GM18526 (cell line): ENCODE results near the gene RPS4Y2.

ENCODE experiments used
- POLR2A ChIP-seq: IDR thresholded peaks from 3 replicates; pipeline ENCODE4 v1.6.1; 2011; ENCODE audit not compliant: insufficient read length; ENCODE audit errors: extremely low read depth

RPS4Y2 gene

DNA sequence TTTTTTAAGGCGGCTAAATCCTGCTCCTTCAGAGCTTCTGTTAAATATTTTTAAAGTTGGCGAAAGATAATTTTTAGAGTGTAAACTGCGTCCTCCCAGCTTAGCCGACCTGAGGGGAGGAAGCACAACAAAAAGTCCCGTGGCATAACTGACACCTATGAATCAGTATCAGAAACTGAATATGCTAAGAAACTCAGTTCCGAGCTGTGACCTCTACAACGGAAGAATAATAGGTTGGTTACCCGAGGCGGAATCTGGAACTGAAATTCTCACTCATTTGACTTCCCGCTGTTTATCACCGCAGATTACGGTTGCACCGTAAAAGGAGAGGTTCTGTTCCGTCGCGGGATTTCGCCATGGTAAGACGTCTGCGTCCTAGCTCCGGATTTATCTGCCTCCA is at the start of gene RPS4Y2:
Gene RPS4Y2, plus strand, starts transcription at position 301 of the 400 bp plus-strand sequence. Its CDS starts 56 bp downstream, at position 357.
- no peak for TF ChIP-seq POLR2A

DNA sequence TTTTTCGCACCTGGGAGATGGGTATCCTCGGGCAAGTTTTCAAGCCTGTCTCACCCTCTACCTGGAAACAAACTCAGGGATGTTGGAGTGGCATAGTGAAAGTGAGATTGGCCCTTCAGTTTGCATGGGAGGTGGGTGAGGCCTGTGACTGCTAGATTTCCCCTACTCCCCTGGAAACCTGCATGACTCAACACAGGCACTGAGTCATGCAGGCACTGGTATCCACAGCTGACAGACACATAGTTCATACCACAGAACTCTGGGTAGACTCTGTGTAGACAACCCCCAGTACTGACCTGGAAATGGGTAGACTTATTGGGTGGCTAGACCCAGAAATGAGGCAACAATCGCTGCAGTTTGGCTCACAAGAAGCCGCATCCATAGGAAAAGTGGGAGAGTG is 41.5 kb upstream of the RPS4Y2 start:
- TF ChIP-seq POLR2A, result no peak

DNA sequence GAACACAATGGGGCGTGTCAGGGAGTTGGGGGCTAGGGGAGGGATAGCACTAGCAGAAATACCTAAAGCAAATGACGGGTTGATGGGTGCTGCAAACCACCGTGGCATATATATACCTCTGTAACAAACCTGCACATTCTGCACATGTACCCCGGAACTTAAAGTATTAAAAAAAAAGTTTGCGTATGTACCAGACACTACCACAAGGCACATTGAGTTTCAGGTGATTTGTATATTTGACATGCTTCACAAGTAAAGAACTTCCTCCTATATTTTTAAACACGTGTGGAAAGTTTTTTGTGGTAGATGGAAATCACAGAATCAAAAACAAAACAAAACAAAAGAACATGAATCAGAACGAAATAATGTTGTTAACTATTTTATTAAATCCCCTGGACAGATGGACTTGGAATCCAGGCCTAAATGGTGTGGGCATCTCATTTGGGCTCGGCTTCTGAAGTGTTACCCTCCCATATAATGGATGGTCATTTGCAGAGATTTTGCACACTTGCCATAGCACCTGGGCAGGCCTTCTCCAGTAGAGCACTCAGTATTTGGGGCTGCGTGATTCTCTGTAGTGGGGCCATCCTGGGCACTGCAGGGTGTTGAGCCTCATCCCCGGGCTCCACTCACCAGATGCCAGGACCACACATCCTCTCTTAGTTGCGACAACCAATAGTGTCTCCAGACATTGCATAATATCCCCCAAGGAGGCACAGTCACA is 29.6 kb upstream of the RPS4Y2 start:
- no peak for TF ChIP-seq POLR2A

DNA sequence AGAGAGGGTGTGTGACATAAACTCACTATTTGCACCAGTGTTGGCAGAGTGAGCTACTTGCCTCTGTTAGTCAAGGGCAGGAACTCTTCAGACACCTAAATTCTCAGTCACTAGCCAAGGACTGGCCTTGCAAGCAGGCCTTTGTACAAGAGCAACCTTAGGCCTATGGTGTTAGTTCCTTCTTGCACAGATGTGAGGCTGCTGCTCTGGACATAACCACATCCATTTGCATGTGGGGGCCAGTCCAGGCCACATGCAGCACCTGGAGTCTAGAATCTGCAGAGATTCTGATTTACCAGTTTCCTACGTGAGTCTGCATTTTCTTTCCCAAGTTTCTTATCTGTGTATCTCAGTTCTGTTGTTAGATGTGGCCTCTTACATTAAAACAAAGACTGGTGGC is 20.7 kb upstream of the RPS4Y2 start:
- no peak for TF ChIP-seq POLR2A

DNA sequence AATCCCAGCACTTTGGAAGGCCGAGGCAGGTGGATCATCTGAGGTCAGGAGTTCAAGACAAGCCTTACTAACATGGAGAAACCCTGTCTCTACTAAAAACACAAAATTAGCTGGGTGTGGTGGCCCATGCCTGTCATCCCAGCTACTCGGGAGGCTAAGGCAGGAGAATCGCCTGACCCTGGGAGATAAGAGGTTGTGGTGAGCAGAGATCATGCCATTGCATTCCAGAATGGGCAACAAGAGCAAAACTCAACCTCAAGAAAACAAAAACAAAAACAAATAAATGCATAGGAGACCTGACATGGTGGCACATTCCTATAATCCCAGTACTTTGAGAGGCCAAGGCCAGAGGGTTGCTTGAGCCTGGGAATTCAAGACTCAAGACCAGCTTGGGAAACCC is 16.1 kb upstream of the RPS4Y2 start:
- TF ChIP-seq POLR2A, result no peak

DNA sequence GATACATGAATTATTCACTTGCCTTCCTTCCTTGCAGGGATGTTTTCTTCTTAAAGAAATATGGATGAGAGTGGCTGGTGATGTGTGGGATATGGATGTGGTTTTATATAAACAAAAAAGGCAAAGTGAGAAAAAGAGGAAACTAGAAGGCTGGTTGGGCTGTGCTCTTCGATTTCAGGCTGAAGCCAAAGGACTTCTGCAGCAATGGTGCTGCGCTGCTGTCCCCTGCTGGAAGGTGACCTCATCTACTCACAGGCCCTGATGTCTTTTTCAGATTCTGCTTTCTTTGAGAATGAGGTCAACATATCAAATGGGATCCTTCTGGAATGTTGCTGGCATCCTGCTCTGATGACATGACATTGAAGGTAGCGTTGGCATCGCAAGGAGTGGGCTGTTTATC is 15.3 kb upstream of the RPS4Y2 start:
- no peak for TF ChIP-seq POLR2A

DNA sequence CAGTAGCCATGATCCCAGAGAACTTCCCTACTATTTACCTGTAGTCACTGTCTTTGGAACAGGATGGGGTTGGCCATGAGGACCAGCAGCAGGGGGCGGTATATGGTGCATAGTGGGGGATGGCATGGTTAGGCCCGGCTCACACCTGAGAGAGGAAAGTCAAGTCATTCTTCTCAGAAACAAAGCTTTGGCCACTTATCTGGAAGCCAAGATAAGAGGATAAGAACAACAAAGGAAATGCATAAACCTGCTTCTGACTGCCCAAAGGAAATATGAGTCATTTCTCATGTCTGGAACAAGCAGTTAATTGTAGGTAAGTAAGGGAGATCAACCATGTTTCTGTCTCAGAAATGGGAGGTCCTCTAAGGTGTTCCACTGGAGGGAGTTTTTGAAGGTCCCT is 10.8 kb upstream of the RPS4Y2 start:
- TF ChIP-seq POLR2A, result no peak

DNA sequence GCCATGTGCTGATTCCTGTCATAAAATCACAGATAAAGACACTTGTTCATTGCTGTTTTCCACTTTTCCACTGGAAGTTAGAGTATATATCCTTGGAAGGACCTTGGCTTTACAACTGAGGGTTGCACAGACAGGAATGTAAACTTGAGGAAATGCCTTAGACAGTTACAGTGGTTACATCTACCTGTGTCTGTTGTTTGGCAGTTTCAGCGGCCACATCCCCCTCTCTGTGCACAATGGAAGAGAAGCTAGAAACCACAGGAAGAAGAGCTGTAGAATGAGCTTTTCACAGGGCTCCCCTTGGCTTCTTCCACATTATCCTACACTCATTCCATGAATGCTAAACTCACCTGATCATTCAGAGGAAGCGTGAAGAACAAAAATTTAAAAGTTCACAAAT is 9.0 kb upstream of the RPS4Y2 start:
- TF ChIP-seq POLR2A, result no peak

DNA sequence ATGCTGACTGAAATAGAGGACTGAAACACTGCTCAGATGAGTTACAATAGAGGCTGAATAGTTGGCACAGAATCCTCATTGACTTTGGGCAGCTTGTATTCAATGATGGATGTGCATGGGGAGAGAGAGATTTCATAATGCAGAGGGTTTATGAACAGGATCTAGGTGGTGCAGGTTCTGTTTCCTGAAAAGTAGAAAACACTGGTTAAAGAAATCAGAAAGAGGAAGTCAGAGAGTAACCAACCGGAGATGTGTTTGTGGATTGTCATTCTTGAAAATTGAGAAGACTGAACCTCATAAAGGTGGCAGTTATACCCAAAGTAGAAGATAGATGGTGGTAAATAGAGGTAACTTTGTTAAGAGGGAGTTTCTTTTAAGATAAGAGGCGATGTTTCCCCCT is 8.0 kb downstream of the RPS4Y2 start:
- TF ChIP-seq POLR2A, result no peak

DNA sequence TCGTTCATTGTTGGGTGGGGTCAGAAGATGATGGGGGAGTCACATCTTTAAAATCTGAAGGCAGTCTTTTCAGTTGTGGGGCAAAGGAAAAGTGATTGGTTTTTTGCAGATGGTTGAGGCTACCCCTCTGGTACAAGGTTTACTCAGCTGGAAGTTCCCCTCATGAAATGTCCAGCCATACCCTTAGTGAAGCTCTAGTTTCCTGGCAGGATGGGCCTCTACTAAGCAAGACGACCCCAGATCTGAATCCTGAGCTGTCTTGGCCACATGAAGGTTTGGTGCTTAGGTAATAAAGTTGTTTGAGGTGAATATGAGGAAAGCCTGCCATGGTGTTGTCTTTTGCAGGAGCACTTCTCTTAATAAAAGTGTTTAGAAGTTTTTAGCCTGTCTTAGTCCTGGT is 9.2 kb downstream of the RPS4Y2 start:
- TF ChIP-seq POLR2A, result no peak

DNA sequence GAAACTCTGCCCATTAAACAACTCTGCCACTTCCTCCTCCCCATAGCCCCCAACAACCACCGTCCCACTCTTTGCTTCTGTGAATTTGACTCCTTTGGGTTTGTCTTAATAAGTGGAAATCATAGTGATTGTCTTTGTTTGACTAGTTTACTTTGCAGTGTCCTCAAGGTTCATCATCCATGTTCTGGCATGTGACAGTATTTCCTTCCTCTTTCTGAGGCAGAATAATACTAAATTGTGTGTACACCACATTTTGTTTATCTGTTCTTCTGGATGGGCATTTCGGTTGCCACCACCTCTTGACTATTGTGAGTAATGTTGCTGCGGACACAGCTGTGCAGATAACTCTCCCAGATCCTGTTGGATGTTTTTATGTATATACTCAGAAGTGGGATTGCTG is 14.8 kb downstream of the RPS4Y2 start:
- no peak for TF ChIP-seq POLR2A

DNA sequence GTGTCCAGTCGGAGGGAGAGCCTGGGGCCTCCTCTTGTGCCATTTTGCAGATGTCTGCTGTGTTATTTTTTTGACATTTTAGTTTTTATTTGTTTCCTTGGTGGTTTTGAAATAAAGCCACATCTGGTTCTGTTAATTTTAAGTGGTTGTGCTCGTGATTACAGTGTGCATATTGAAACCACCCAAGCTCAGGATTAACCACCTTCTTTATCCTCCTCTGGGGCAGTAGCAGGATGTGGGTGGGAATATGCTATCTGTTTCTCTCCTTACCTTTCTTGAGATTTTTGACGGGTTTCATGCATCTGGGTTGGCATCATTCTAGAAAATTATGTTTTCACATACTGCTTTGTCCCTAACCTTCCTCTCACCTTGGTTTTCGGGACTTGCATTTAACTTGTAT is 20.2 kb downstream of the RPS4Y2 start:
- TF ChIP-seq POLR2A, result no peak

DNA sequence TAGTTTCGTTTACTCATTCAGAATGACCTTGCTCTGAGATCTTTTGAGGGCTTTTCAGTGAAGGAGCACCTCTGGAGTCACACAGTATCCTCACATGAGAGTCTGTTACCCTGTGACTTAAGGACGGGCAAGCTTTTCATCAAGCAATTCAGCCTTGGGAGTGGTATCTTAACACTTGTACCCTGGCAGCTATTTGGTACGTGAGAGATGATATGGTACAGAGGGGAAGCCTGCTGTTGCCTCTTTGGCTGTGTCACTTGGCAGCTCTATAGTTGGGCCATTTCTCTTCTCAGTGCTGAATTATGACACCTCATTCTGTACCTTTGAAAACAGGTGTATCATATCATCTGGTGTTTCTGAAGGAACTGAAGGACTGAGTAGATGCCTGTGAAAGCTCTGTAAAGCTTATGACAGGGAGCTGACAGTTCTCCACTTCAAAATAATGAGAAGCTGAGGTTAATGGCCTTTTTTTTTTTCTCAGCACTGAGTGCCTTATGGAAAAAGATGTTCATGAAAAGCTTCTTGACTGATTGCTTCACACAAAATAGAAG is 24.3 kb downstream of the RPS4Y2 start:
- no peak for TF ChIP-seq POLR2A

DNA sequence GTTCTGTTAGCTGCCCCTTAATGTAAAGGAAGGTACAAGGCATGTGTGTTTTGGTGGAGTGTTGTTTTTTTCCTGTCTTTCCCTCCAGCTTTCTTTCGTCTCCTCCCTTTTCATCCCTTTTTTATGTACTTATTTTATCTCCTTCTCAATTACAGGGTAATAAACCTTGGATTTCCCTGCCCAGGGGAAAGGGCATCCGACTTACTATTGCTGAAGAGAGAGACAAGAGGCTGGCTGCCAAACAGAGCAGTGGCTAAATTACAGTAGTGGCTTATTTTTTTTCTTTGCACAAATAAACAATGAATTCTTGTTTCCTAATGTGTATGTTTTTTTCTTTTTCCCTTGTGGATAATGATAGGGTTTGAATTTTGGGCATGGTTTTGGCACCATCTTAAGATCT is 24.9 kb downstream of the RPS4Y2 start:
- TF ChIP-seq POLR2A, result no peak

DNA sequence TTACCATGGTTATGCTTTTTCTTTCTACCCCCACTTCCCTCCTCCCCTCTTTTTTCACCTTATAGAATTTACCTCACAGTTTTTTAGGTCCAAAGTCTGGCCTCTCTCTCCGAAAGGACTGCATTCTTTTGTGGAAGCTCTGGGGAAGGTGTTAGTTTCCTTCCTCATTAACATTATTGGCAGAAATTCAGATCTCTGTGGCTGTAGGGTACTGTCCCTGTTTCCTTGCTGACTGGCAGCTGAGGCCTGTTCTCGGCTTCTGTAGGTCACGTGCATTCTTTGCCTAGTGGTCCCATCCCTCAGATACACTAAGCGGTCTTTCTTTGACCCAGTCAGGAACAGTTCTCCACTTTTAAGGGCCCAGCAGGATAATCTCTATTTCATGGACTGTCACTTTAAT is 25.5 kb downstream of the RPS4Y2 start:
- TF ChIP-seq POLR2A, result no peak

DNA sequence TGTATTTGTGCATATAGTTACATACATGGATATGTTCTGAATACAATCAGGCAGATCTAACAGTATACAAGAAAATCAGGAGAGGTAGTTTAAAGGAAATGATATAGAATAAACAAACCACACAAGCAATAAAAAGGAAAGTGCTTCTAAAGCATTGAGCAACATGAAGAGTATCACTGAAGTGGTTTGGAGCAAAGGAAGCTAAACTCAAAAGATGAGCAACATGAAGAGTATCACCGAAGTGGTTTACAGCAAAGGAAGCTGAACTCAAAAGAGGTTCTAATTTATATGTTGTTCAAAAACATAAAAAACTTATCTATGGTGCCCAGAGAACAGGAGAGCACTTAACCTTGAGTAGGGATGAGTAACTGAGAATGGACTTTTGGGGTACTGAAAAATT is 29.1 kb downstream of the RPS4Y2 start:
- no peak for TF ChIP-seq POLR2A

DNA sequence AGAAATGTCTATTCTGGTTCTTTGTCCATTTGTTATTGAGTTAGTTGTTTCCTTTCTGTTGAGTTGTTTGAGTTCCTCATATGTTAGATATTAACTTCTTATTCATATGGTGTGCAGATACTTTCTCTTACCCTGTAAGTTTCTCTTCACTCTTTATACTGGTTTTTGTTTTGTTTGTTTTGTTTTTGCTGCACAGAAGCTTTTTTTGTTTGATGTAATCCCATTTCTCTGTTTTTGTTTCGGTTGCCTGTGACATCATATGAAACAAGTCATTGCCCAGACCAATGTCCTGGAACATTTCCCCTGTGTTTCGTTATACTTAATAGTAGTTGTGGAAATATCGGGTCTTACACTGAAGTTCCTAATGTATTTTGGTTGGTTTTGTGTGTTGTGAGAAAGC is 31.2 kb downstream of the RPS4Y2 start:
- no peak for TF ChIP-seq POLR2A
